Measurements from ENCODE around the gene GNG12.

The GNG12 gene

GRCh38 chr1:67814121-67814772 is 19.0 kb downstream of the GNG12 start:
- no peak for TF ChIP-seq MYC (IDR thresholded peaks at IDR 0.05; ENCODE audit: low read depth, low read length)
- DNase-seq (ENCODE audit: low read depth): no peak
- H3K4me3 ChIP-seq (ENCODE audit: low read depth, low read length): no peak overlapping the region

GRCh38 chr1:67812226-67812625 is 21.0 kb downstream of the GNG12 start:
- DNase-seq (ENCODE audit: low read depth): no peak

GRCh38 chr1:67811781-67812180 is 21.5 kb downstream of the GNG12 start:
- no peak overlapping the region for H3K4me3 ChIP-seq (ENCODE audit: low read depth, low read length)
- DNase-seq (ENCODE audit: low read depth): no peak
- TF ChIP-seq CTCF (IDR thresholded peaks at IDR 0.05; ENCODE audit: low read depth, low read length): no peak
- no peak for TF ChIP-seq MYC (IDR thresholded peaks at IDR 0.05; ENCODE audit: low read depth, low read length)
- TF ChIP-seq MAX (IDR thresholded peaks at IDR 0.05; ENCODE audit: low read depth, low read length): no peak
- TF ChIP-seq POLR2A (IDR thresholded peaks at IDR 0.05; ENCODE audit: extremely low read depth, insufficient read length): no peak

More at GRCh38 chr1:67812226-67812625, 21.0 kb downstream of the GNG12 start:
- H3K4me3 ChIP-seq (ENCODE audit: low read depth, low read length): no peak overlapping the region
- no peak for TF ChIP-seq CTCF (IDR thresholded peaks at IDR 0.05; ENCODE audit: low read depth, low read length)
- TF ChIP-seq MYC (IDR thresholded peaks at IDR 0.05; ENCODE audit: low read depth, low read length): no peak
- no peak for TF ChIP-seq POLR2A (IDR thresholded peaks at IDR 0.05; ENCODE audit: extremely low read depth, insufficient read length)
- no peak for TF ChIP-seq MAX (IDR thresholded peaks at IDR 0.05; ENCODE audit: low read depth, low read length)

- DNase-seq (ENCODE audit: low read depth): no peak
- H3K4me3 ChIP-seq (ENCODE audit: low read depth, low read length): no peak overlapping the region
- TF ChIP-seq MYC (IDR thresholded peaks at IDR 0.05; ENCODE audit: low read depth, low read length): no peak
- TF ChIP-seq CTCF (IDR thresholded peaks at IDR 0.05; ENCODE audit: low read depth, low read length): no peak
- TF ChIP-seq POLR2A (IDR thresholded peaks at IDR 0.05; ENCODE audit: extremely low read depth, insufficient read length): no peak
- no peak for TF ChIP-seq MAX (IDR thresholded peaks at IDR 0.05; ENCODE audit: low read depth, low read length)
Observed at GRCh38 chr1:67809887-67810286, 23.4 kb downstream of the GNG12 start.

GRCh38 chr1:67807282-67807681 is 26.0 kb downstream of the GNG12 start:
- no peak overlapping the region for H3K4me3 ChIP-seq (ENCODE audit: low read depth, low read length)
- TF ChIP-seq MYC (IDR thresholded peaks at IDR 0.05; ENCODE audit: low read depth, low read length) (no peak), POLR2A (IDR thresholded peaks at IDR 0.05; ENCODE audit: extremely low read depth, insufficient read length) (no peak), MAX (IDR thresholded peaks at IDR 0.05; ENCODE audit: low read depth, low read length) (no peak), CTCF (IDR thresholded peaks at IDR 0.05; ENCODE audit: low read depth, low read length) (no peak)

GRCh38 chr1:67804710-67805109 is 28.6 kb downstream of the GNG12 start:
- no peak for DNase-seq (ENCODE audit: low read depth)
- TF ChIP-seq MAX (IDR thresholded peaks at IDR 0.05; ENCODE audit: low read depth, low read length): no peak
- no peak for TF ChIP-seq POLR2A (IDR thresholded peaks at IDR 0.05; ENCODE audit: extremely low read depth, insufficient read length)
- no peak for TF ChIP-seq MYC (IDR thresholded peaks at IDR 0.05; ENCODE audit: low read depth, low read length)
- TF ChIP-seq CTCF (IDR thresholded peaks at IDR 0.05; ENCODE audit: low read depth, low read length): no peak
- no peak overlapping the region for H3K4me3 ChIP-seq (ENCODE audit: low read depth, low read length)

More at GRCh38 chr1:67807282-67807681, 26.0 kb downstream of the GNG12 start:
- DNase-seq (ENCODE audit: low read depth): no peak

Data from NB4 (cell line).